Muscle of arm (tissue), 12 donors: ENCODE data around the gene FALEC. TPM values are rescaled to one million over a fixed set of nuclear protein-coding genes. Genes with fewer than 3 reads are reported as not detected.

ENCODE experiments used
- DNase-seq: peaks from one replicate; pipeline ENCODE4 v3.0.0-alpha.2; 2013
- polyA plus RNA-seq, 12 donors: library from polyadenylated mRNA; unstranded; fragments of 120-200 nt; gene quantifications; one replicate each; pipeline ENCODE4 v1.2.1, GENCODE V29; 2013; ENCODE audit not compliant: insufficient read length in 12 of 12

FALEC gene
- polyA plus RNA-seq, 12 donors = 0.40 to 2.0 (median 1.2) TPM; not detected in 3

DNA sequence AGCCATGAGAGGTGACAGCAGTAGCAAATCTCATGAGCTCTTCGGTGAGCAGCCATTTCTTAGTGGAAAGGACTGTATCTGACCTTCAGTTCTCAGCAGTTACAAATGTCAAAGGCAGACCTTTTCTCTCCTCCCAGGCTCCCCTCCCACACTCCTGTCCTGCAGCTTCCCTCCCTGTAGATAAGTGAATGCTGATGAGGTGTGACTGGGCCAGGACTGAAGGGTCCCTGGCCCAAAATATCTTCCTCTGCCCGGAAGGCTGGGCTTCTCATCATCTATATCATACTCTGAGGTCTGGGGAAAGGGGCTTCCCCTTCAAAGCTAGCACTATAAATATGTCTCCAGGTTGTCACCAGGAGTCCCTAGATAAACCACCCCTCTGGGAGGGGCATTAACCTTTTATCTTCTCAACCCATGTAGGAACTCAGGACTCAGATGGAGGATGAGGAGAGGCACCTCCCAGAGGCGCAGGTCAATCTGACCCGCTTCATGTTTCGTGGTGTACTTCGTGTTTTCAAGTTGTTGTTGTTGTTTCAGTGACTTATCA lies 30.0 kb downstream of the FALEC start:
- no peak for DNase-seq

- no peak for DNase-seq
Observed at GRCh38 chr1:150546294-150546937, 30.9 kb downstream of the FALEC start.

DNA sequence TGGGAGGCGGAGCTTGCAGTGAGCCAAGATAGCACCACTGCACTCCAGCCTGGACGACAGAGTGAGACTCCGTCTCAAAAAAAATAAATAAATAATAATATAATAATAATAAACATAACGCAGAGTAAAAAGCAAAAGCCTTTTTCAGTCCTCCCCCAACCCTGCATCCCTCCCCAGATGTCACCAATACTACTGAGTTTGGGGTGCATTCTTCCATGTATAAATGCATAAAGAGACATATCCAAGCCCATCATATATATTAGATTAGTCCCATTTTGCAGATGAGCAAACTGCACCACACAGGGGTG lies 32.7 kb downstream of the FALEC start:
- DNase-seq = no peak

DNA sequence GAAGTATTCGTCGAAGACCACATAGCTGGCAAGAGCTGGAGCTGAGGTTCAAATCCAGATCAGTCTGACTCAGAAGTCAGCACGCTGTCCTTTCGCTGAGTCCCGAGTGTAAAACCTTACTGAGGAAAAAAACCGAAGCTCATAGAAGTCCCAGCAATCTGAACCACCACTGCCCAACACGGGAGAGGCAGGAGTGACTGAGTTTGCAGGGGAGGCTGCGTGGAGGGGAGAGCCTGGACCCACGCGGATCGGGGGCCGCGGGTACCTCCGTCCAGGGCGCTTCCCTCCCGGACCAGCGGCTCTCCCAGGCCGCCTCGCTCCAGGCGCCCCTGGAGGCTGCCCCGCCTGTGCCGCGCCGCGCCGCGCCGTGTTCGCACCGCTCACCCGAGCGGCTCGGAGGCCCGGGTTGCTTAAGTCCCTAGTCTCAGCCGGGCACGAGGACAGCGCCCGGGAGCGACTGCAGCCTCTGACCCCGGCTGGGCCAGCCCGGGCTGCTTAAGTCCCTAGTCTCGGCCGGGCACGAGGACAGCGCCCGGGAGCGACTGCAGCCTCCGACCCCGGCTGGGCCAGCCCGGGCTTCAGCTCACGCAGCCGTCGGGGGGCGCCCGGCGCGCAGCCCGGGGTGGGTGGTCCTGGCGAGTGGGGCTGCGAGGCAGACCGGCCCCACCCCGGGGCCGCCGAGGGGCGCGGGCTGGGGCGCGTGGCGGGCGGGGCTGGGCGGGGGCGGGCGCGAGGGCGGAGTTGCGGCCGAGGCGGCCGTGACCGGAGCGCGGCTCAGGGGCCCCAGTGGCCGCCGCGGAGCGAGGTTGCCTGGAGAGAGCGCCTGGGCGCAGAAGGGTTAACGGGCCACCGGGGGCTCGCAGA lies 33.3 kb downstream of the FALEC start, which contains the start of gene ADAMTSL4:
ADAMTSL4 (plus strand) TSS at position 777 of the 864 bp plus-strand sequence. CDS start 2,881 bp downstream, outside the sequence.
- DNase-seq = no peak

DNA sequence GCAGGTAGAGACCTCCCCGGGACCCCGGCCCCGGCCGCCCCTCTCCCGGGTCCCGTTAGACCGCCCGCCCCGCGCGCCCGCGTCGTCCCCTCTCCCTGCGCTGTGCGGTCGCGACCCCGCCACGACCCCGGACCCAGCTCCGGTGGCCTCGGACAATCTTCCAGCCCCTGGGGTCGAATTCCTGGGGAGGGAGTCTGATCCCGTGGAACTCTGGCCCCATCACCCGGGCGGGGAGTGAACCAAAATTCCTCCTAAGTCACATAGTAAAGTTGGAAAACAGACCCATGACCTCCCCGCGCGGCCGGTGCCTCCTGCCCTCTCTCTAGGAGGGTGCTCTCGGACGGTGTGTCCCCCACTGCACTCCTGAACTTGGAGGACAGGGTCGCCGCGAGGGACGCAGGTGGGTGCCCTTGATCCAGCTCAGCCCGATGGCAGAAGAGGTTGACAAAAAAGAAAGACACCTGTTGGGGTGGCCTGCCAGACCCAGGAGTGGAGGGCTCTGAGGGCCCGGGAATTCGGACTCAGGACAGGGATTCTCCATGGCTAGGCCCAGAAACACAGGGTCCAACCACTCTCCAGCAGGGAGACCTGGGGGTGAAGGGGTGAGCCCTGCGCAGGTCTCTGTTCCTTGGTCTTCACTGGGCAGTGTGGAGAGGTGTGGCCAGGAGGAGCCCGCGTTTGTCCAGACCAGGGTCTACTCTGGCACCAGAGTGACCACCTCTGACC lies 34.1 kb downstream of the FALEC start:
- no peak for DNase-seq

GRCh38 chr1:150550222-150551050 lies 34.9 kb downstream of the FALEC start:
- DNase-seq = peak; percentile 80

GRCh38 chr1:150551051-150551783 lies 35.7 kb downstream of the FALEC start:
- DNase-seq = no peak

DNA sequence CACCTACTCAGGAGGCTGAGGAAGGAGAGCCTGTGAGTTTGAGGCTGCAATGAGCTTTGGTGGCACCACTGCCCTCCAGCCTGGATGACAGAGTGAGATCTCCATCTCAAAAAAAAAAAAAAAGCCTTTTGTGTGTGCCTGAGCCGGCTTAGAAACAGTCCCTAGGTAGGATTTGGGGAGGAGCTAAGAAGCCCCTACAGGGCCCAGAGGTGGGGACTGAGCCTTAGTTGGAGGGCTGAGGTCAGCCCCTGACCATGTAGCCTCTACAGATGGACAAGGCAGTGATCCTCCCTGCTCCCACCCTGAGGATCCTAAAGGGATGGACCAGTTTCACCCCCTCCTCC lies 36.2 kb downstream of the FALEC start:
- no peak for DNase-seq

- DNase-seq = peak; percentile 79
Observed at GRCh38 chr1:150552128-150552910, 36.8 kb downstream of the FALEC start.

- no peak for DNase-seq
Observed at GRCh38 chr1:150552911-150553289, 37.3 kb downstream of the FALEC start.

- no peak for DNase-seq
Observed at GRCh38 chr1:150553392-150554085, 38.0 kb downstream of the FALEC start.

GRCh38 chr1:150554086-150554452 lies 38.5 kb downstream of the FALEC start:
- no peak for DNase-seq

GRCh38 chr1:150555198-150555970 lies 39.8 kb downstream of the FALEC start:
- no peak for DNase-seq

DNA sequence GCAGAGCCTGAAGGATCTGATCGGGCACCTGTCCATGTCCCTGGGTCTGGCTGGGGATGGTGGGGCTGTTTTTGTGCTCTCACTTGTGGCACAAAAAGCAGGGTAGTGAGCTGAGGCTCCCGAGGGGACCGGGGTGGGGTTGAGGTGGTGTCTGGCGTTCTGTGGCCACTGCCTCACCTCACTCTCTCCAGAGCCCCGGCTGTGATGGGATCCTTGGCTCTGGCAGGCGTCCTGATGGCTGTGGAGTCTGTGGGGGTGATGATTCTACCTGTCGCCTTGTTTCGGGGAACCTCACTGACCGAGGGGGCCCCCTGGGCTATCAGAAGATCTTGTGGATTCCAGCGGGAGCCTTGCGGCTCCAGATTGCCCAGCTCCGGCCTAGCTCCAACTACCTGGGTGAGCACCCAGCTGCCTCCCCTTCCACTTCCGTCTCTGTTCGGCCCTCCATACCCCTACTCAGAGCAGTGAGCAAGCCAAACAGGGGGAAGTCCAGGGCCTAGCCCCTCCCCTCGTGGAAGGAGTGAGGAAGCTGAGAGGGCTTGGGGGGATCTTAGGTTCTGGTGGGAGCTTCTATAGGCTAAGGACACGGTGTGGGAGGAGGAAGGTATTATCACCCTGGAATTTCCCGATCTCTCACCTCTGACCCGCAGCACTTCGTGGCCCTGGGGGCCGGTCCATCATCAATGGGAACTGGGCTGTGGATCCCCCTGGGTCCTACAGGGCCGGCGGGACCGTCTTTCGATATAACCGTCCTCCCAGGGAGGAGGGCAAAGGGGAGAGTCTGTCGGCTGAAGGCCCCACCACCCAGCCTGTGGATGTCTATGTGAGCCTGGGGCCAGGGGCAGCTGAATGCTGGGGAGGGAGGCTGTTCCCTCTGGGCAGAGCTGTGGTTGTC lies 40.7 kb downstream of the FALEC start:
- DNase-seq = no peak

DNA sequence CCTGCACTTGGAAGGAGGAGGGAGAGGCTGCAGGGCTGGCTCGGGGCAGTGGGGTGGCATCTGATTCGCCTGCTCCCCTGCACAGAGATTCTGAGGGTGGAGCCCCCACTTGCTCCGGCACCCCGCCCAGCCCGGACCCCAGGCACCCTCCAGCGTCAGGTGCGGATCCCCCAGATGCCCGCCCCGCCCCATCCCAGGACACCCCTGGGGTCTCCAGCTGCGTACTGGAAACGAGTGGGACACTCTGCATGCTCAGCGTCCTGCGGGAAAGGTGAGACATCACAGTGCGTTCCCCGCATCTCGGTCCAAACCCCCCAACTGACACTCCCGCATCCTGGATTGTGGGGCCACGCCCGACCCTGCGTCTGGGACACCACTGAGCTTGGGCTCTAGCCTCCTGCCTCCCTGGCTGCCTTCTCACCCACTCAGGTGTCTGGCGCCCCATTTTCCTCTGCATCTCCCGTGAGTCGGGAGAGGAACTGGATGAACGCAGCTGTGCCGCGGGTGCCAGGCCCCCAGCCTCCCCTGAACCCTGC lies 41.6 kb downstream of the FALEC start:
- no peak for DNase-seq

DNA sequence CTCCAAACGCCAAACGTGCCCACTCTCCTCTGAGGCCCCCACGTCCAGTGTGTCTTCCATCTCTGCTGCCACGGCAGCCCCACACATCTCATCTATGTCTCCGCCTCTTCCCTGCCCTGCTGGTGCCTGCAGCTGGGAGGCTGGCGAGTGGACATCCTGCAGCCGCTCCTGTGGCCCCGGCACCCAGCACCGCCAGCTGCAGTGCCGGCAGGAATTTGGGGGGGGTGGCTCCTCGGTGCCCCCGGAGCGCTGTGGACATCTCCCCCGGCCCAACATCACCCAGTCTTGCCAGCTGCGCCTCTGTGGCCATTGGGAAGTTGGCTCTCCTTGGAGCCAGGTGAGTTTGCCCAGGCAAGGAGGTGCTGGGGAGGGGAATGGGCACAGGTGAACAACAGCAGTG lies 42.3 kb downstream of the FALEC start:
- DNase-seq = no peak

GRCh38 chr1:150558303-150558704 lies 42.8 kb downstream of the FALEC start:
- DNase-seq = no peak
